ENCODE data around the gene KCNC1. TPM values are rescaled to one million over a fixed set of nuclear protein-coding genes. Genes with fewer than 3 reads are reported as not detected.

The KCNC1 gene
- total RNA-seq, 1 donor from 2014 or later, result 0.05 TPM

- no peak for DNase-seq (ENCODE audit: low read depth)
Measured at GRCh38 chr11:17773674-17774073, 39.1 kb downstream of the KCNC1 start.

GRCh38 chr11:17774232-17775034 is 39.9 kb downstream of the KCNC1 start:
- DNase-seq (ENCODE audit: low read depth), result no peak

- DNase-seq (ENCODE audit: low read depth), result no peak
Measured at GRCh38 chr11:17775035-17775348, 40.4 kb downstream of the KCNC1 start.

- DNase-seq (ENCODE audit: low read depth), result no peak
Measured at GRCh38 chr11:17775507-17776211, 41.1 kb downstream of the KCNC1 start.

GRCh38 chr11:17776212-17776875 is 41.8 kb downstream of the KCNC1 start:
- DNase-seq (ENCODE audit: low read depth), result no peak

GRCh38 chr11:17777086-17777737 is 42.6 kb downstream of the KCNC1 start:
- DNase-seq (ENCODE audit: low read depth), result no peak

GRCh38 chr11:17777738-17778091 is 43.1 kb downstream of the KCNC1 start:
- DNase-seq (ENCODE audit: low read depth), result no peak

GRCh38 chr11:17778352-17778751 is 43.8 kb downstream of the KCNC1 start:
- no peak for DNase-seq (ENCODE audit: low read depth)

- DNase-seq (ENCODE audit: low read depth), result no peak
Measured at GRCh38 chr11:17778956-17779860, 44.6 kb downstream of the KCNC1 start.

GRCh38 chr11:17779861-17780594 is 45.4 kb downstream of the KCNC1 start:
- DNase-seq (ENCODE audit: low read depth), result no peak

GRCh38 chr11:17780668-17781067 is 46.1 kb downstream of the KCNC1 start:
- DNase-seq (ENCODE audit: low read depth), result no peak

GRCh38 chr11:17781221-17781620 is 46.6 kb downstream of the KCNC1 start:
- DNase-seq (ENCODE audit: low read depth), result no peak

- DNase-seq (ENCODE audit: low read depth), result no peak
Measured at GRCh38 chr11:17781626-17782025, 47.0 kb downstream of the KCNC1 start.

GRCh38 chr11:17782145-17782544 is 47.6 kb downstream of the KCNC1 start:
- DNase-seq (ENCODE audit: low read depth), result no peak

- DNase-seq (ENCODE audit: low read depth), result no peak
Measured at GRCh38 chr11:17782603-17783337, 48.2 kb downstream of the KCNC1 start.

GRCh38 chr11:17783878-17784277 is 49.3 kb downstream of the KCNC1 start:
- DNase-seq (ENCODE audit: low read depth), result no peak

GRCh38 chr11:17786824-17787525 is 52.4 kb downstream of the KCNC1 start:
- peak; percentile 43 for DNase-seq (ENCODE audit: low read depth)

GRCh38 chr11:17788084-17788483 is 53.5 kb downstream of the KCNC1 start:
- DNase-seq (ENCODE audit: low read depth), result no peak

- DNase-seq (ENCODE audit: low read depth), result no peak
Measured at GRCh38 chr11:17790453-17790852, 55.9 kb downstream of the KCNC1 start.

All from renal cortical epithelial cell (primary cell).